22Rv1 (cell line): Measurements from ENCODE around the gene BCL3.

Experiments
- CTCF ChIP-seq: fragments of 450-650 bp; IDR thresholded peaks from 2 replicates; pipeline ENCODE4 v1.5.1; 2017; ENCODE audit warnings: mild to moderate bottlenecking
- ZFX ChIP-seq: fragments of 450-650 bp; IDR thresholded peaks from 2 replicates; pipeline ENCODE4 v1.6.1; 2017; ENCODE audit warnings: antibody characterized with exemption, borderline replicate concordance

- no peak for TF ChIP-seq CTCF
- TF ChIP-seq ZFX: no peak
Observed at GRCh38 chr19:44726465-44726864, 22.0 kb upstream of the BCL3 start.
